Lung (tissue), 16 donors: ENCODE data around the gene MEX3D. TPM values are rescaled to one million over a fixed set of nuclear protein-coding genes. Genes with fewer than 3 reads are reported as not detected.

Experiments used
- ATAC-seq: fragments of 200-7000 bp; cut with Tn5 transposase; one replicate; pipeline ENCODE4 v1.9.1; 2020; ENCODE audit warnings: moderate number of reproducible peaks; ENCODE audit not compliant: insufficient read depth, low FRiP score
- DNase-seq, 3 donors: peaks; one replicate each; pipeline ENCODE4 v3.0.0-alpha.2; 2013 to 2017
- H3K27ac ChIP-seq, 2 donors: one replicate each; pipeline ENCODE4 v1.5.1; 2013; ENCODE audit warnings: mild to moderate bottlenecking in 2 of 2, moderate library complexity in 2 of 2, control low read depth in 1 of 2, inconsistent platforms in 1 of 2, low read depth in 1 of 2, low read length in 1 of 2
- H3K27me3 ChIP-seq, 3 donors: one replicate each; pipeline ENCODE4 v1.5.1; 2013; ENCODE audit warnings: low read length in 2 of 3; ENCODE audit not compliant: control insufficient read depth in 3 of 3, insufficient read depth in 3 of 3
- H3K36me3 ChIP-seq, 4 donors: one replicate each; pipeline ENCODE4 v1.5.1; 2013; ENCODE audit warnings: low read length in 4 of 4, mild to moderate bottlenecking in 1 of 4, moderate library complexity in 1 of 4; ENCODE audit not compliant: control insufficient read depth in 4 of 4, insufficient read depth in 4 of 4
- H3K4me1 ChIP-seq, 5 donors: one replicate each; pipeline ENCODE4 v1.5.1; 2013; ENCODE audit warnings: low read length in 5 of 5, mild to moderate bottlenecking in 2 of 5, moderate library complexity in 1 of 5; ENCODE audit not compliant: control insufficient read depth in 5 of 5, insufficient read depth in 5 of 5
- H3K4me3 ChIP-seq: one replicate; pipeline ENCODE4 v1.5.1; 2013; ENCODE audit warnings: mild to moderate bottlenecking, control low read depth, moderate library complexity
- H3K9ac ChIP-seq, 2 donors: one replicate each; pipeline ENCODE4 v1.5.1; 2013; ENCODE audit warnings: low read length in 2 of 2, control low read depth in 1 of 2; ENCODE audit not compliant: insufficient read depth in 1 of 2
- H3K9me3 ChIP-seq, 4 donors: one replicate each; pipeline ENCODE4 v1.5.1; 2013; ENCODE audit warnings: low read length in 3 of 4, mild to moderate bottlenecking in 1 of 4, moderate library complexity in 1 of 4; ENCODE audit not compliant: control insufficient read depth in 4 of 4, insufficient read depth in 3 of 4
- WGBS, 2 donors: extraction: QIAGEN DNeasy Blood & Tissue Kit; methylation state at CpG; one replicate each; pipeline ENCODE4 v1.1.7; 2013; 5-methylcytosine and 5-hydroxymethylcytosine counted together
- long read RNA-seq, 5 donors: transcript quantifications; one replicate each; lab custom pipeline, GENCODE V29; 2026
- polyA plus RNA-seq, 2 donors: library from polyadenylated mRNA; stranded (reverse); fragments of 200-250 nt; gene quantifications; one replicate each; pipeline ENCODE4 v1.2.1, GENCODE V29; 2013
- total RNA-seq, 2 donors: library from RNA; depleted of rRNA in 1 of 2; stranded (reverse); fragments of >200 nt in 1 of 2; gene quantifications; one replicate each; pipeline ENCODE4 v1.2.1, GENCODE V29; 2014 to 2021
- TF ChIP-seq, protein P1 (sequence below): IDR thresholded peaks from 2 replicates; pipeline ENCODE4 v1.5.1; 2012; ENCODE audit warnings: mild to moderate bottlenecking; ENCODE audit errors: control extremely low read depth, extremely low read depth
- donor health status: control.
- donor health status: control.
- donor health status: Bipolar disorder and iron deficiency.
- donor health status: healthy.
- donor health status: DM: yes; HTN: yes; CAD: no.

Gene MEX3D
- total RNA-seq (10 to 100 TPM; 31.0 to 33.9 TPM), polyA plus RNA-seq (1 to 10 TPM; 4.8 to 8.6 TPM)
- long read RNA-seq, donor 1, transcript MEX3D-201 (2 exons, 2,850 nt), result major isoform, 18 of 21 reads
- long read RNA-seq, donor 1, partial matches to known transcripts, result 0 of 21 reads
- long read RNA-seq, donor 1, other reads (novel, unspliced or antisense), result 0 of 21 reads
- long read RNA-seq, donor 2, partial matches to known transcripts, result 0 of 2 reads
- long read RNA-seq, donor 2, other reads (novel, unspliced or antisense), result 0 of 2 reads
- long read RNA-seq, donor 3, transcript MEX3D-201 (2 exons, 2,850 nt), result major isoform, 10 of 10 reads
- long read RNA-seq, donor 3, partial matches to known transcripts, result 0 of 10 reads
- long read RNA-seq, donor 3, other reads (novel, unspliced or antisense), result 0 of 10 reads
- long read RNA-seq, donor 4, partial matches to known transcripts, result 0 of 3 reads
- long read RNA-seq, donor 4, other reads (novel, unspliced or antisense), result 0 of 3 reads
- long read RNA-seq, donor 5, transcript MEX3D-201 (2 exons, 2,850 nt), result major isoform, 16 of 19 reads
- long read RNA-seq, donor 5, partial matches to known transcripts, result 0 of 19 reads
- long read RNA-seq, donor 5, other reads (novel, unspliced or antisense), result 0 of 19 reads

DNA sequence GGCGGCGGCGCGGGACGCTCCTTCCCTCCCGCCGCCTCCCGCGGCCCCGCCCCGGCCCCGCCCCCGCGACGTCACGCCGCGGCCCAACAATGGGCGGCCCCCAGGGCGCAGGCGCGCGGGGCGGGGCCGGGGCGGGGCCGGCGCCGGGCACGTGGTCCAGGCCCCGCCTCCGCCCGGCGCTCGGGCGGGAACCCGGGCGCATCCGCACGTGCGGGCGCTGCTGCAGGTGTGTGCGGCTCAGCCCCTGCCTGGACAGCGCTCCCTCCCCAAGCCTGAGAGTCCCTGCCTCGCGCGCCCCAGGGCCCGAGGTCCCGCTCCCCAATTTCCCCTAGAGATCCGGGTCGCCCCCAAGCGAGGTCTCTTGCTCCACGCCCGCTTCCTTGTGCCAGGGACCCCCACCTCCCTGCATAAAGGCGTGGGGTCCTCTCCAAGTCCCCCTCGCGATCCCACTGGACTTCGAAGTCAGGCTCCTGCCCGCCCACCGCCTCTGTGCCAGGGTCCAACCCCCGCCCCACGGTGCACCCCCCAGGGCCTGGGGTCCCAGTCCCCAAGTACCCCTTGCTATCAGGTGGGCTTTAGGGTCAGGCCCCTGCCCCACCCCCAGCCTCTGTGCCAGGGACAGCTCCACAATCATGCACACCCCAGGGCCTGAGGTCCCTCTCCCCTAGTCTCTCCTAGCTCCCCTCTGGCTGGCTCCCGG, at the start of gene MEX3D:
Gene MEX3D (minus strand): TSS at position 6 of the 700 bp plus-strand sequence. CDS start 267 bp downstream, outside the sequence.
- ATAC-seq (peak; percentile 81), DNase-seq (peak; percentile 80 to 82 (median 81))
- WGBS, 2 donors, result 7 to 36% methylated on average over 14 to 63 of the region's 63 CpGs
- Histone ChIP-seq H3K27ac (peak within 1 kb of the TSS; percentile 73 to 90), H3K9ac (peak within 1 kb of the TSS; percentile 61 to 91), H3K27me3 (no peaks in the 10 kb centered on the region), H3K9me3 (no peaks in the 10 kb centered on the region), H3K4me1 (peaks cover 0 to 12% (median 0%) of the 10 kb centered on the region in 5 donors), H3K36me3 (peaks cover 0 to 9% (median 3%) of the 10 kb centered on the region in 4 donors), H3K4me3 (peak within 1 kb of the TSS; percentile 75)
- TF ChIP-seq, protein P1, sequence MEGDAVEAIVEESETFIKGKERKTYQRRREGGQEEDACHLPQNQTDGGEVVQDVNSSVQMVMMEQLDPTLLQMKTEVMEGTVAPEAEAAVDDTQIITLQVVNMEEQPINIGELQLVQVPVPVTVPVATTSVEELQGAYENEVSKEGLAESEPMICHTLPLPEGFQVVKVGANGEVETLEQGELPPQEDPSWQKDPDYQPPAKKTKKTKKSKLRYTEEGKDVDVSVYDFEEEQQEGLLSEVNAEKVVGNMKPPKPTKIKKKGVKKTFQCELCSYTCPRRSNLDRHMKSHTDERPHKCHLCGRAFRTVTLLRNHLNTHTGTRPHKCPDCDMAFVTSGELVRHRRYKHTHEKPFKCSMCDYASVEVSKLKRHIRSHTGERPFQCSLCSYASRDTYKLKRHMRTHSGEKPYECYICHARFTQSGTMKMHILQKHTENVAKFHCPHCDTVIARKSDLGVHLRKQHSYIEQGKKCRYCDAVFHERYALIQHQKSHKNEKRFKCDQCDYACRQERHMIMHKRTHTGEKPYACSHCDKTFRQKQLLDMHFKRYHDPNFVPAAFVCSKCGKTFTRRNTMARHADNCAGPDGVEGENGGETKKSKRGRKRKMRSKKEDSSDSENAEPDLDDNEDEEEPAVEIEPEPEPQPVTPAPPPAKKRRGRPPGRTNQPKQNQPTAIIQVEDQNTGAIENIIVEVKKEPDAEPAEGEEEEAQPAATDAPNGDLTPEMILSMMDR, result no peak

- Histone ChIP-seq H3K27me3 (no peaks in the 10 kb centered on the region), H3K27ac (no peak overlapping the region), H3K4me3 (no peak overlapping the region), H3K9me3 (peaks cover 0 to 3% (median 0%) of the 10 kb centered on the region in 4 donors), H3K4me1 (no peaks in the 10 kb centered on the region), H3K36me3 (peaks cover 5 to 75% (median 27%) of the 10 kb centered on the region in 4 donors), H3K9ac (no peak overlapping the region)
- no peak for DNase-seq
- no peak for ATAC-seq
- TF ChIP-seq, protein P1, result no peak
- WGBS, 2 donors, result 66 to 70% methylated on average over 4 of the region's 4 CpGs
Measured at GRCh38 chr19:1616875-1617274, 48.8 kb upstream of the MEX3D start.

DNA sequence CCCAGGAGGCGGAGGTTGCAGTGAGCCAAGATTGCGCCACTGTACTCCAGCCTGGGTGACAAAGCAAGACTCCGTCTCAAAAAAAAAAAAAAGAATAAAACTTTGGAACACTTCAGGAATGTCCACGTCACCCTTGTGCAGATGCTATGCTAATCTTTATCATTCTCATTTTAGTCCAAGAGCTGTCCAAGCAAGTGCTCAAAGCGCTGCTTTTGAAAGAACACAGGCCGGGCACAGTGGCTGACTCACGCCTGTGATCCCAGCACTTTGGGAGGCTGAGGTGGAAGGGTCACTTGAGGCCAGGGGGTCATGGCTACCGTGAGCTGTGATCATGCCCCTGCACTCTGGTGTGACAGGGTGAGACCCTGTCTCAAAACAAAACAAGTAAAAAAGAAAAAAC, 48.3 kb upstream of the MEX3D start:
- Histone ChIP-seq H3K4me3 (no peak overlapping the region), H3K27ac (no peak overlapping the region), H3K36me3 (peaks cover 7 to 74% (median 28%) of the 10 kb centered on the region in 4 donors), H3K27me3 (no peaks in the 10 kb centered on the region), H3K4me1 (no peaks in the 10 kb centered on the region), H3K9ac (no peak overlapping the region), H3K9me3 (peaks cover 0 to 3% (median 0%) of the 10 kb centered on the region in 4 donors)
- TF ChIP-seq, protein P1, result no peak
- DNase-seq (no peak), ATAC-seq (no peak)
- WGBS, 2 donors, result 83 to 86% methylated on average over 8 of the region's 8 CpGs
